Choroid plexus epithelial cell (primary cell): ENCODE measurements around the gene TPRA1.

Experiments used
- DNase-seq: peaks from one replicate; pipeline ENCODE4 v3.0.0-alpha.2; 2010; ENCODE audit warnings: low read depth
- H3K4me3 ChIP-seq: 2 replicates; pipeline ENCODE4 v1.5.1; 2011; ENCODE audit warnings: low read depth, mild to moderate bottlenecking, control low read depth, low read length, moderate library complexity
- TF ChIP-seq, protein P1 (sequence below): conservative IDR thresholded peaks from 2 replicates; pipeline ENCODE4 v1.5.1; 2011; ENCODE audit warnings: low read depth, mild to moderate bottlenecking, control low read depth, inconsistent platforms, low read length, moderate library complexity

TPRA1 gene

DNA sequence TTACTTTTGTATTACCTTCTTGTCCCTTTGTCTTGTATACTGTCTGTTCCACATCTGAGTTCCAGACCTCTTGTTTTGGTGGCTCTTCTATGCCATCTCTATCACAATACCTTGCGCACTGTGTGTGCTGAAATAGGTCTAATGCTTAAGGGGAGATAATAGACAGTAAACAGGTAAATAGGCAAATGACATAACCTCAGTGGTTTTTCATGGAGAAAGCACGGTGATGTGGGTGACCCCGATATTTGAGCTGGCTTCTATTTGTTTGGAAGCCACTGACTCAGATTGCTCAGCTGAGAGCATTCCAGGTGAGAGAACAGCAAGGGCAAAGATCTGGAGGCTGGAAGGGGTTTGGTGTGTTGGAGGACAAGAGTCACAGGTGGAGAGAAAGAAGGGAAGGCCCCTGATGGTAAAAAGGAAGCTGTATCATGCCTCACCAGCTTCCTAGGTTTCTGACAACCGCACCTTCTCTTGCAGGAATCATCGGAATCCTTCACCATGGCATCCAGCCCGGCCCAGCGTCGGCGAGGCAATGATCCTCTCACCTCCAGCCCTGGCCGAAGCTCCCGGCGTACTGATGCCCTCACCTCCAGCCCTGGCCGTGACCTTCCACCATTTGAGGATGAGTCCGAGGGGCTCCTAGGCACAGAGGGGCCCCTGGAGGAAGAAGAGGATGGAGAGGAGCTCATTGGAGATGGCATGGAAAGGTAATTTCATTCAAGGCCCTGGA, 8.5 kb upstream of the TPRA1 start:
- H3K4me3 ChIP-seq = no peak overlapping the region
- TF ChIP-seq, protein P1, sequence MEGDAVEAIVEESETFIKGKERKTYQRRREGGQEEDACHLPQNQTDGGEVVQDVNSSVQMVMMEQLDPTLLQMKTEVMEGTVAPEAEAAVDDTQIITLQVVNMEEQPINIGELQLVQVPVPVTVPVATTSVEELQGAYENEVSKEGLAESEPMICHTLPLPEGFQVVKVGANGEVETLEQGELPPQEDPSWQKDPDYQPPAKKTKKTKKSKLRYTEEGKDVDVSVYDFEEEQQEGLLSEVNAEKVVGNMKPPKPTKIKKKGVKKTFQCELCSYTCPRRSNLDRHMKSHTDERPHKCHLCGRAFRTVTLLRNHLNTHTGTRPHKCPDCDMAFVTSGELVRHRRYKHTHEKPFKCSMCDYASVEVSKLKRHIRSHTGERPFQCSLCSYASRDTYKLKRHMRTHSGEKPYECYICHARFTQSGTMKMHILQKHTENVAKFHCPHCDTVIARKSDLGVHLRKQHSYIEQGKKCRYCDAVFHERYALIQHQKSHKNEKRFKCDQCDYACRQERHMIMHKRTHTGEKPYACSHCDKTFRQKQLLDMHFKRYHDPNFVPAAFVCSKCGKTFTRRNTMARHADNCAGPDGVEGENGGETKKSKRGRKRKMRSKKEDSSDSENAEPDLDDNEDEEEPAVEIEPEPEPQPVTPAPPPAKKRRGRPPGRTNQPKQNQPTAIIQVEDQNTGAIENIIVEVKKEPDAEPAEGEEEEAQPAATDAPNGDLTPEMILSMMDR = no peak
- DNase-seq = no peak

DNA sequence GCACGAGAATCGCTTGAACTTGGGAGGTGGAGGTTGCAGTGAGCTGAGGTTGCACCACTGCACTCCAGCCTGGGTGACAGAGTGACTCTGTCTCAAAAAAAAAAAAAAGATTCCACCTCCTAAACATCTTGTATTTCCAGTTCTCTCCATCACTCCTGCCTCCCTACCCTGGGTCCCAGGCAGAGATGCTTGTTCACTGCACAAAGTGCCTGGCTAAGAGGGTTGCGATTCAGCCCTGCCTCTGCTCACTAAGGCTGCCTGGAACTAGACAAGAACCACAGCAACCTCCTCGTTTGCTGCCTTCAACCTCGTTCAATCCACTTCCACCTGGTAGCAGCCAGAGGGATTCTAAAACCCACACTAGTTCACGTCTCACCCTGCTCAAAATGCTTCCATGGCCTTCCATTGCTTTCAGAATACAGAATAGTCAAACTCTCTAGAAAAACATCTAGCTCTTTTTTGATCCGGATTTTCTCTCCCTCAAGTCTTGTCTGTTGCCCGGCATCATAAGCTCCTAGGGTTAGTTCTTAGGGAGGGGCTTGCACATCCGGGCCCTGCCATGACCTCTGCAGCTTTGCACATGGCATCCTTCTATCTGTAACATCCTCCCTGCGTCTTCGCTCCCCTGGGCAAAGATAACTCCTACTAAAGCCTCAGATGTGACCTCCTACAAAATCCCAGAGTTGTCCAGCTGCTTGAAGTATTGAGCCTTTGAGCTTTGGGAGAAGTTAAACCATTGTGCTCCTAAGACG, 6.7 kb upstream of the TPRA1 start:
- no peak overlapping the region for H3K4me3 ChIP-seq
- DNase-seq = no peak
- TF ChIP-seq, protein P1 = no peak

DNA sequence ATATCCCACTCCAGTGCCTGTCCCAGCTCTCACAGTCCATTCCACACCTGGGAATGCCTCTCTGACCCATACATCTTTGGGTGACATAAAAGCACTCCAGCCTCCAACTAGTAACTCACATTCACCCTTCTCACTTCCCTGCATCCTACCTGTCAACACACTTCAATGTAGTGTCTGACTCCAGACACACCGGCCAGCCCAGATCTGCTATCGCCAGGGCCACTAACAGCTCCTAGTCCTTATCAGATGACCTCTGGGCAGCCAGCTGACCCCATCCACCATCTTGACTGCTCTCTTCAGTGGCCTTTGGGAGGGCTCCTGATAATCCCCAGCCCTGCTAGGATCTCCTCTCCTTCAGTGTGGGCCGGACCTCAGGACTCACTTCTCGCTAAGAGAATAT, 4.8 kb upstream of the TPRA1 start:
- TF ChIP-seq, protein P1 = no peak
- no peak overlapping the region for H3K4me3 ChIP-seq
- no peak for DNase-seq

DNA sequence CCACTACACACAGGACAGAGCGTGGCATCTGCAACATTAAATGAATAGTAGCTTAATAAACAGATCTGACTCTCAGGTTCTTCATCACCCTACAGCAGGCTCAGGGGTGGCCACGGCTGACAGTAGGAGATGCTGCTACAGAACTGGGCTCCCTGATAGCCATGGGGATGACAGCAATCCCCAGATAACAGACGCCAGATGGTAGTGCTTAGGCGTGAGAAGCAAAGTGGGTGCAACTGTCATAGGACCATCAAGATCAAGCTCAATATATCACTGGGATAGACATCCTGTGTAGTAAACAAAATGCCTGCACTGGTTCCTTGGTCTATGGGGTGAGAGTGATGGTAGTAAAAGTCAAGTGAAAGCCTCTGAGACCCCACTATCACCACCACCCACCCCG, 2.6 kb upstream of the TPRA1 start:
- TF ChIP-seq, protein P1 = no peak
- no peak overlapping the region for H3K4me3 ChIP-seq
- DNase-seq = no peak

DNA sequence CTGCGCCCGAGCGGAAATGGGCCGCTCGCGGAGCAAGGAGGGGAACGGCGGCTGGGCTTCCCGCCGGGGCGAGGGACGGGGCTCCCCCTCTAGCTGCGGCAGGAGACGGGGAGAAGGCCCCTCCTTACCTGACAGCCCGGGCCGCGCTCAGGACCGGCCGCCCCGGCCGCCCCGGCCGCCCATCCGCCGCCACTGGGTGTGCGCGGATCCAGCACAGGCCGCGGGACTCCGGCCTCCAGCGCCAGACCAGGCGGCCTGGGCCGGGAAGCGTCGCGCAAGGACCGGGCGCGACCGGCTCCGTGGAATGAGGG, 296 bp downstream of the TPRA1 start:
- no peak for DNase-seq
- TF ChIP-seq, protein P1 = no peak
- peak overlapping the region; percentile 87 for H3K4me3 ChIP-seq

DNA sequence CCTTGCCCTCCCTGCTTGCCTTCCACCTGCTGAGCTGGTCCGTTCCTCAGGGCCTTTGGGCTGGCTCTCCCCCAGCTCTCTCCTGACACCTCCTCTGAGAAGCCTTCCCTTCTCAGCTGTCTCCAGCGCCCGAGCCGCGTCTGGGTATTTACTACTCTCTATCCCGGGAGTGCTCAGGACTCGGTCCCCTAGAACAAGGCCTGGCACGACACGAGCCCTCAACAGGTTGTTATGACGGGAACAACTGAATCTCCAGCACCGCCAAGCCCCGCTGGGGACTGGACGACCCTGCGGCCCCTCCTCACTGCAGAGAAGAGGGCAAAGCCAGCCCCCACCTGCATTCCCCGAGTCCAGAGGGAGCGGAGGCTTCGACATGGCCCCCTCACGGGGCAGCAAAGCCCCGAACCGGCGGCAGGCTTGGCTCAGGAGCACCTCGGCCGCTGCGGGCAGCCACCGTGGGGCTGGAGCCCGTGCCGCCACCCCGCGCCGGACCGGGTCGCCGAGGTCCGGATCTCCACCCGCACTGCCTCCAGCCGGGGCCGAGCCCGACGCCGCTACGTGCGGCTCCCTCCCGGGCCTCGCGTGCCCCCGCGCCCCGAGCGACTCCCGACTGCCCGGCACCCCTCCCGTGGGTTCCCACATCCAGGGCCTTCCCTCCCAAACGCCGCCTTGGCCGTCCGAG, 792 bp downstream of the TPRA1 start:
- H3K4me3 ChIP-seq = peak overlapping the region; percentile 87
- TF ChIP-seq, protein P1 = no peak
- no peak for DNase-seq
